SK-N-SH (cell line): ENCODE data around the gene CANT1. TPM values are rescaled to one million over a fixed set of nuclear protein-coding genes. Genes with fewer than 3 reads are reported as not detected.

Experiments
- CTCF ChIA-PET: fragments of 300-600, 350-600 bp; formaldehyde crosslinking; extraction: SDS; loops from one replicate; lab custom pipeline; 2021; lab: Yijun Ruan, JAX
- POLR2A ChIA-PET: fragments of 350-600 bp; sonication (Branson Sonifier 250); formaldehyde crosslinking; extraction: SDS; loops from one replicate; lab custom pipeline; 2020; ENCODE audit warnings: antibody characterized with exemption, inconsistent platforms; lab: Yijun Ruan, JAX
- DNase-seq: peaks from one replicate; pipeline ENCODE4 v3.0.0; 2012
- H2AFZ ChIP-seq: fragments of 200-600 bp; sonication (generic); 2 replicates; pipeline ENCODE4 v1.8.1; 2016; ENCODE audit warnings: antibody characterized with exemption, mild to moderate bottlenecking, low read depth
- H3F3A ChIP-seq: fragments of 200-600 bp; sonication (generic); replicated peaks from 2 replicates; pipeline ENCODE3; 2016; ENCODE audit warnings: antibody characterized with exemption, mild to moderate bottlenecking; ENCODE audit not compliant: insufficient read depth
- H3K27ac ChIP-seq, 2 experiments: fragments of 200-500 bp in 1 of 2; fragments of 200-600 bp in 1 of 2; sonication (Bioruptor generic) in 1 of 2; sonication (generic), shearing (Covaris generic) in 1 of 2; 2 replicates each; pipeline versions ENCODE4 v1.5.1 to v1.6.1; 2014 to 2016; ENCODE audit warnings: low read depth in 2 of 2, inconsistent platforms in 1 of 2, low read length in 1 of 2, mild to moderate bottlenecking in 1 of 2, mixed read lengths in 1 of 2
- H3K27me3 ChIP-seq: fragments of 200-600 bp; sonication (generic), shearing (Covaris generic); 2 replicates; pipeline ENCODE4 v1.6.1; 2016; ENCODE audit warnings: mixed run types; ENCODE audit not compliant: insufficient read depth
- H3K36me3 ChIP-seq, 2 experiments: fragments of 200-500 bp in 1 of 2; fragments of 200-600 bp in 1 of 2; sonication (Bioruptor generic) in 1 of 2; sonication (generic) in 1 of 2; replicated peaks in 1 of 2; 2 replicates each; pipeline versions ENCODE3 to v1.5.1; 2014 to 2016; ENCODE audit warnings: low read length in 1 of 2, mild to moderate bottlenecking in 1 of 2; ENCODE audit not compliant: insufficient read depth in 2 of 2, control insufficient read depth in 1 of 2
- H3K4me1 ChIP-seq, 2 experiments: fragments of 200-500 bp in 1 of 2; fragments of 200-600 bp in 1 of 2; sonication (Bioruptor generic) in 1 of 2; sonication (generic), shearing (Covaris generic) in 1 of 2; 2 replicates each; pipeline versions ENCODE4 v1.5.1 to v1.6.1; 2014 to 2016; ENCODE audit warnings: low read depth in 1 of 2, low read length in 1 of 2, mixed run types in 1 of 2; ENCODE audit not compliant: insufficient read depth in 2 of 2, control insufficient read depth in 1 of 2
- H3K4me2 ChIP-seq: fragments of 200-600 bp; sonication (generic), shearing (Covaris generic); 2 replicates; pipeline ENCODE4 v1.6.1; 2017; ENCODE audit warnings: mixed run types
- H3K4me3 ChIP-seq, 2 experiments: fragments of 200-500 bp in 1 of 2; fragments of 200-600 bp in 1 of 2; sonication (Bioruptor generic) in 1 of 2; sonication (generic), shearing (Covaris generic) in 1 of 2; 2 replicates each; pipeline versions ENCODE4 v1.5.1 to v1.8.1; 2014 to 2016; ENCODE audit warnings: low read depth in 2 of 2, inconsistent platforms in 1 of 2, low read length in 1 of 2, mild to moderate bottlenecking in 1 of 2, mixed read lengths in 1 of 2, moderate library complexity in 1 of 2
- H3K79me2 ChIP-seq: fragments of 200-600 bp; sonication (generic); 2 replicates; pipeline ENCODE4 v1.8.1; 2017; ENCODE audit warnings: mild to moderate bottlenecking; ENCODE audit not compliant: insufficient read depth
- H3K9ac ChIP-seq: fragments of 200-600 bp; sonication (generic); 2 replicates; pipeline ENCODE4 v1.6.1; 2017; ENCODE audit warnings: mixed run types
- H3K9me2 ChIP-seq: fragments of 200-600 bp; sonication (generic); 2 replicates; pipeline ENCODE4 v1.6.1; 2017; ENCODE audit warnings: mixed run types
- H3K9me3 ChIP-seq: fragments of 200-600 bp; sonication (generic); 2 replicates; pipeline ENCODE4 v1.6.1; 2017; ENCODE audit warnings: mixed run types, mild to moderate bottlenecking, moderate library complexity
- H4K20me1 ChIP-seq: fragments of 200-600 bp; sonication (generic); 2 replicates; pipeline ENCODE4 v1.6.1; 2017; ENCODE audit warnings: mild to moderate bottlenecking, mixed run types; ENCODE audit not compliant: insufficient read depth
- EP300 ChIP-seq, 2 experiments: IDR thresholded peaks; 2 replicates each; pipeline versions ENCODE4 v1.4.0 to v1.6.1; 2012; ENCODE audit warnings: borderline replicate concordance in 1 of 2, low read depth in 1 of 2, low read length in 1 of 2
- JUND ChIP-seq: IDR thresholded peaks from 2 replicates; pipeline ENCODE4 v1.4.0; 2012
- MAX ChIP-seq: IDR thresholded peaks from 2 replicates; pipeline ENCODE4 v1.4.0; 2012; ENCODE audit warnings: low read depth
- MXI1 ChIP-seq: IDR thresholded peaks from 2 replicates; pipeline ENCODE4 v1.6.1; 2012; ENCODE audit warnings: mild to moderate bottlenecking, low read depth, low read length, improper control_type of control experiment
- NRF1 ChIP-seq: IDR thresholded peaks from 2 replicates; pipeline ENCODE4 v1.6.1; 2012; ENCODE audit warnings: low read depth, mild to moderate bottlenecking, low read length
- RAD21 ChIP-seq: IDR thresholded peaks from 2 replicates; pipeline ENCODE4 v1.6.1; 2012; ENCODE audit warnings: mild to moderate bottlenecking, low read length
- REST ChIP-seq: IDR thresholded peaks from 2 replicates; pipeline ENCODE4 v1.6.1; 2012; ENCODE audit warnings: mild to moderate bottlenecking, low read depth, low read length, moderate library complexity
- RXRA ChIP-seq: IDR thresholded peaks from 2 replicates; pipeline ENCODE4 v1.4.0; 2012; ENCODE audit warnings: low read depth, mild to moderate bottlenecking, borderline replicate concordance
- SIN3A ChIP-seq: IDR thresholded peaks from 2 replicates; pipeline ENCODE4 v1.6.1; 2012; ENCODE audit warnings: low read depth, mild to moderate bottlenecking, low read length, moderate library complexity, borderline replicate concordance
- TCF12 ChIP-seq: IDR thresholded peaks from 2 replicates; pipeline ENCODE4 v1.4.0; 2012
- TEAD4 ChIP-seq: IDR thresholded peaks from 2 replicates; pipeline ENCODE4 v1.4.0; 2012; ENCODE audit warnings: mild to moderate bottlenecking, borderline replicate concordance; ENCODE audit not compliant: insufficient read depth
- YY1 ChIP-seq: IDR thresholded peaks from 2 replicates; pipeline ENCODE4 v1.4.0; 2012; ENCODE audit warnings: low read depth, mild to moderate bottlenecking
- WGBS: methylation state at CpG from one replicate; pipeline ENCODE4 v1.1.6; 2017; ENCODE audit warnings: low lambda C conversion rate; 5-methylcytosine and 5-hydroxymethylcytosine counted together
- polyA plus RNA-seq, 3 experiments: library from polyadenylated mRNA; depleted of rRNA; stranded (reverse); fragments of >200 nt; gene quantifications; 2 replicates each; pipeline ENCODE4 v1.2.3, GENCODE V29; 2012

CANT1 gene
- polyA plus RNA-seq, 1 of the 3 experiments (the other 2 are of a cell fraction) = 87.4 TPM

GRCh38 chr17:79039886-79040285, 30.3 kb upstream of the CANT1 start:
- DNase-seq = no peak
- ChIA-PET POLR2A (no interaction called here), CTCF (interaction anchor here (1.0 to 7.9 kb wide), 7 partner anchors 10 to 352 kb away, joined by 3 to 191 read pairs (median 29); partner anchors contain the start of gene C1QTNF1)
- 86% methylated on average over 6 of the region's 6 CpGs for WGBS
- H3K79me2 ChIP-seq = no peaks in the 10 kb centered on the region
- H3K27me3 ChIP-seq = no peaks in the 10 kb centered on the region
- H3F3A ChIP-seq = peaks cover 19% of the 10 kb centered on the region
- no peaks in the 10 kb centered on the region for H4K20me1 ChIP-seq
- TF ChIP-seq NRF1 (no peak), RAD21 (no peak), MAX (no peak), SIN3A (no peak), MXI1 (no peak), YY1 (no peak), RXRA (no peak), TCF12 (no peak), REST (no peak)
- no peaks in the 10 kb centered on the region for H3K9me3 ChIP-seq
- H3K4me2 ChIP-seq = no peak overlapping the region
- no peaks in the 10 kb centered on the region for H3K9me2 ChIP-seq
- no peak overlapping the region for H3K9ac ChIP-seq
- H3K36me3 ChIP-seq = no peaks in the 10 kb centered on the region
- no peak overlapping the region for H2AFZ ChIP-seq
- H3K27ac ChIP-seq = no peak overlapping the region
- H3K4me3 ChIP-seq = no peak overlapping the region
- peaks cover 0 to 10% of the 10 kb centered on the region in 2 experiments; a peak in 3 of 4 replicates for H3K4me1 ChIP-seq

- Histone ChIP-seq H4K20me1 (no peaks in the 10 kb centered on the region), H3K27ac (no peak overlapping the region; a peak in 1 of 4 replicates), H2AFZ (no peak overlapping the region), H3K9me2 (no peaks in the 10 kb centered on the region), H3F3A (peaks cover 19% of the 10 kb centered on the region), H3K4me2 (no peak overlapping the region), H3K4me1 (peaks cover 3 to 10% of the 10 kb centered on the region in 2 experiments; a peak in 3 of 4 replicates), H3K9me3 (no peaks in the 10 kb centered on the region), H3K79me2 (no peaks in the 10 kb centered on the region), H3K4me3 (no peak overlapping the region), H3K9ac (no peak overlapping the region), H3K36me3 (no peaks in the 10 kb centered on the region), H3K27me3 (no peaks in the 10 kb centered on the region)
- DNase-seq = no peak
- POLR2A ChIA-PET = no interaction called here
- CTCF ChIA-PET = interaction anchor here (0.8 to 7.9 kb wide), 6 partner anchors 10 to 352 kb away, joined by 3 to 191 read pairs (median 17); no protein-coding TSS in a partner anchor
- TF ChIP-seq TEAD4 = no peak
- no peak for TF ChIP-seq EP300 (IDR thresholded peaks at IDR 0.05; ENCODE audit: borderline replicate concordance in 1 of 2, low read depth in 1 of 2, low read length in 1 of 2)
- TF ChIP-seq JUND = no peak
- TF ChIP-seq REST = no peak
- WGBS = 98% methylated on average over 8 of the region's 8 CpGs
Measured at GRCh38 chr17:79039171-79039570, 29.6 kb upstream of the CANT1 start.
